Measurements from ENCODE around the gene SLC30A4.

Gene SLC30A4

GRCh38 chr15:45441036-45441435 is 81.5 kb downstream of the SLC30A4 start:
- Histone ChIP-seq H3K9ac (ENCODE audit: insufficient read length, low read depth) (no peak overlapping the region), H3K27me3 (ENCODE audit: insufficient read depth, insufficient read length) (peaks cover 2% of the 10 kb centered on the region), H3K9me3 (ENCODE audit: insufficient read depth, low read length) (no peaks in the 10 kb centered on the region), H3K4me1 (ENCODE audit: insufficient read depth, insufficient read length) (peaks cover 6% of the 10 kb centered on the region), H3K36me3 (ENCODE audit: insufficient read depth, insufficient read length, low read length) (no peaks in the 10 kb centered on the region), H3K4me3 (ENCODE audit: insufficient read length, low read depth) (no peak overlapping the region)
- DNase-seq (ENCODE audit: low read depth, low spot score) = no peak
- TF ChIP-seq ZNF274 (IDR thresholded peaks at IDR 0.05; ENCODE audit: low read depth, low read length) = no peak
- no peak for TF ChIP-seq SUZ12 (IDR thresholded peaks at IDR 0.05; ENCODE audit: extremely low read depth, insufficient read depth, insufficient read length)
- no peak for TF ChIP-seq YY1 (IDR thresholded peaks at IDR 0.05; ENCODE audit: insufficient read depth, insufficient read length)

- Histone ChIP-seq H3K4me1 (ENCODE audit: insufficient read depth, insufficient read length) (peaks cover 2% of the 10 kb centered on the region), H3K27me3 (ENCODE audit: insufficient read depth, insufficient read length) (peaks cover 2% of the 10 kb centered on the region), H3K36me3 (ENCODE audit: insufficient read depth, insufficient read length, low read length) (no peaks in the 10 kb centered on the region), H3K9me3 (ENCODE audit: insufficient read depth, low read length) (no peaks in the 10 kb centered on the region), H3K9ac (ENCODE audit: insufficient read length, low read depth) (no peak overlapping the region), H3K4me3 (ENCODE audit: insufficient read length, low read depth) (no peak overlapping the region)
- TF ChIP-seq ZNF274 (IDR thresholded peaks at IDR 0.05; ENCODE audit: low read depth, low read length) (no peak), SUZ12 (IDR thresholded peaks at IDR 0.05; ENCODE audit: extremely low read depth, insufficient read depth, insufficient read length) (no peak), YY1 (IDR thresholded peaks at IDR 0.05; ENCODE audit: insufficient read depth, insufficient read length) (no peak)
- no peak for DNase-seq (ENCODE audit: low read depth, low spot score)
Measured at GRCh38 chr15:45439521-45440260, 82.9 kb downstream of the SLC30A4 start.

- no peak for DNase-seq (ENCODE audit: low read depth, low spot score)
- TF ChIP-seq YY1 (IDR thresholded peaks at IDR 0.05; ENCODE audit: insufficient read depth, insufficient read length) (no peak), SUZ12 (IDR thresholded peaks at IDR 0.05; ENCODE audit: extremely low read depth, insufficient read depth, insufficient read length) (no peak), ZNF274 (IDR thresholded peaks at IDR 0.05; ENCODE audit: low read depth, low read length) (no peak)
Measured at GRCh38 chr15:45435124-45435903, 87.2 kb downstream of the SLC30A4 start.

GRCh38 chr15:45434078-45434567 is 88.4 kb downstream of the SLC30A4 start:
- no peak for TF ChIP-seq YY1 (IDR thresholded peaks at IDR 0.05; ENCODE audit: insufficient read depth, insufficient read length)
- no peak overlapping the region for H3K4me3 ChIP-seq (ENCODE audit: insufficient read length, low read depth)
- H3K27me3 ChIP-seq (ENCODE audit: insufficient read depth, insufficient read length) = peaks cover 20% of the 10 kb centered on the region
- H3K4me1 ChIP-seq (ENCODE audit: insufficient read depth, insufficient read length) = no peaks in the 10 kb centered on the region
- no peak overlapping the region for H3K9ac ChIP-seq (ENCODE audit: insufficient read length, low read depth)
- no peak for DNase-seq (ENCODE audit: low read depth, low spot score)
- H3K9me3 ChIP-seq (ENCODE audit: insufficient read depth, low read length) = no peaks in the 10 kb centered on the region
- H3K36me3 ChIP-seq (ENCODE audit: insufficient read depth, insufficient read length, low read length) = no peaks in the 10 kb centered on the region

More at GRCh38 chr15:45435124-45435903, 87.2 kb downstream of the SLC30A4 start:
- H3K27me3 ChIP-seq (ENCODE audit: insufficient read depth, insufficient read length) = peaks cover 15% of the 10 kb centered on the region
- no peak overlapping the region for H3K4me3 ChIP-seq (ENCODE audit: insufficient read length, low read depth)
- H3K36me3 ChIP-seq (ENCODE audit: insufficient read depth, insufficient read length, low read length) = no peaks in the 10 kb centered on the region
- no peaks in the 10 kb centered on the region for H3K9me3 ChIP-seq (ENCODE audit: insufficient read depth, low read length)
- H3K9ac ChIP-seq (ENCODE audit: insufficient read length, low read depth) = no peak overlapping the region
- H3K4me1 ChIP-seq (ENCODE audit: insufficient read depth, insufficient read length) = no peaks in the 10 kb centered on the region

- no peaks in the 10 kb centered on the region for H3K9me3 ChIP-seq (ENCODE audit: insufficient read depth, low read length)
- no peaks in the 10 kb centered on the region for H3K36me3 ChIP-seq (ENCODE audit: insufficient read depth, insufficient read length, low read length)
- H3K27me3 ChIP-seq (ENCODE audit: insufficient read depth, insufficient read length) = peaks cover 20% of the 10 kb centered on the region
- DNase-seq (ENCODE audit: low read depth, low spot score) = no peak
- TF ChIP-seq YY1 (IDR thresholded peaks at IDR 0.05; ENCODE audit: insufficient read depth, insufficient read length) (no peak), ZNF274 (IDR thresholded peaks at IDR 0.05; ENCODE audit: low read depth, low read length) (no peak), SUZ12 (IDR thresholded peaks at IDR 0.05; ENCODE audit: extremely low read depth, insufficient read depth, insufficient read length) (no peak)
- H3K4me3 ChIP-seq (ENCODE audit: insufficient read length, low read depth) = no peak overlapping the region
- H3K9ac ChIP-seq (ENCODE audit: insufficient read length, low read depth) = no peak overlapping the region
- H3K4me1 ChIP-seq (ENCODE audit: insufficient read depth, insufficient read length) = no peaks in the 10 kb centered on the region
Measured at GRCh38 chr15:45431511-45431910, 91.0 kb downstream of the SLC30A4 start.

GRCh38 chr15:45429941-45430792 is 92.4 kb downstream of the SLC30A4 start:
- no peaks in the 10 kb centered on the region for H3K36me3 ChIP-seq (ENCODE audit: insufficient read depth, insufficient read length, low read length)
- TF ChIP-seq YY1 (IDR thresholded peaks at IDR 0.05; ENCODE audit: insufficient read depth, insufficient read length) (no peak), SUZ12 (IDR thresholded peaks at IDR 0.05; ENCODE audit: extremely low read depth, insufficient read depth, insufficient read length) (no peak), ZNF274 (IDR thresholded peaks at IDR 0.05; ENCODE audit: low read depth, low read length) (no peak)
- peaks cover 20% of the 10 kb centered on the region for H3K27me3 ChIP-seq (ENCODE audit: insufficient read depth, insufficient read length)
- no peaks in the 10 kb centered on the region for H3K9me3 ChIP-seq (ENCODE audit: insufficient read depth, low read length)
- H3K9ac ChIP-seq (ENCODE audit: insufficient read length, low read depth) = no peak overlapping the region
- peak; percentile 20 for DNase-seq (ENCODE audit: low read depth, low spot score)
- no peaks in the 10 kb centered on the region for H3K4me1 ChIP-seq (ENCODE audit: insufficient read depth, insufficient read length)
- H3K4me3 ChIP-seq (ENCODE audit: insufficient read length, low read depth) = peak overlapping the region; percentile 36
